Endodermal cell (in vitro differentiated cells): ENCODE results near the gene STAP1. TPM values are rescaled to one million over a fixed set of nuclear protein-coding genes. Genes with fewer than 3 reads are reported as not detected.

Source experiments
- DNase-seq: peaks from one replicate; pipeline ENCODE4 v3.0.0-alpha.2; 2017
- H3K27ac ChIP-seq: 2 replicates; pipeline ENCODE4 v1.5.1; 2013; ENCODE audit warnings: mild to moderate bottlenecking, low read depth, low read length, moderate library complexity
- H3K27me3 ChIP-seq: 2 replicates; pipeline ENCODE4 v1.6.1; 2013; ENCODE audit warnings: mild to moderate bottlenecking, low read length, moderate library complexity; ENCODE audit not compliant: insufficient read depth, control insufficient read depth, poor library complexity, severe bottlenecking
- H3K36me3 ChIP-seq: 2 replicates; pipeline ENCODE4 v1.7.0; 2013; ENCODE audit warnings: mild to moderate bottlenecking, low read length, moderate library complexity; ENCODE audit not compliant: control insufficient read depth, insufficient read depth
- H3K4me1 ChIP-seq: one replicate; pipeline ENCODE4 v1.7.0; 2013; ENCODE audit warnings: low read length; ENCODE audit not compliant: control insufficient read depth, insufficient read depth
- H3K4me3 ChIP-seq: 2 replicates; pipeline ENCODE4 v1.5.1; 2013; ENCODE audit warnings: mild to moderate bottlenecking, low read length, moderate library complexity
- H3K9ac ChIP-seq: 2 replicates; pipeline ENCODE4 v1.6.1; 2013; ENCODE audit warnings: mild to moderate bottlenecking, low read length, moderate library complexity; ENCODE audit not compliant: poor library complexity, severe bottlenecking; ENCODE audit errors: extremely low read depth
- H3K9me3 ChIP-seq: 2 replicates; pipeline ENCODE4 v1.6.1; 2013; ENCODE audit warnings: mild to moderate bottlenecking, low read length, moderate library complexity; ENCODE audit not compliant: control insufficient read depth
- H3K27ac Mint-ChIP-seq: 2 replicates; pipeline ENCODE4 v1.8.0; 2020; ENCODE audit warnings: mixed read lengths
- H3K27me3 Mint-ChIP-seq: 2 replicates; pipeline ENCODE4 v1.8.0; 2021; ENCODE audit warnings: mild to moderate bottlenecking, mixed read lengths; ENCODE audit not compliant: insufficient read depth
- H3K36me3 Mint-ChIP-seq: 2 replicates; pipeline ENCODE4 v1.8.0; 2020; ENCODE audit warnings: low read depth, mixed read lengths
- H3K4me1 Mint-ChIP-seq: 2 replicates; pipeline ENCODE4 v1.8.0; 2020; ENCODE audit warnings: mixed read lengths
- H3K4me3 Mint-ChIP-seq: 2 replicates; pipeline ENCODE4 v1.8.0; 2020; ENCODE audit warnings: mild to moderate bottlenecking, moderate library complexity, mixed read lengths
- H3K9me3 Mint-ChIP-seq: 2 replicates; pipeline ENCODE4 v1.8.0; 2020; ENCODE audit warnings: mild to moderate bottlenecking, mixed read lengths
- WGBS, 2 experiments: methylation state at CpG; one replicate each; pipeline versions ENCODE4 v1.1.5 to v1.1.7; 2013; ENCODE audit warnings: missing lambda C conversion rate in 2 of 2, mixed read lengths in 1 of 2; ENCODE audit not compliant: insufficient coverage in 1 of 2, insufficient read length in 1 of 2; 5-methylcytosine and 5-hydroxymethylcytosine counted together
- total RNA-seq, 2 donors: library from RNA; stranded (reverse); fragmentation: NEBNext Ultra II Directional in 1 of 2; extraction: Animal tissue kit (Norgen Biotek cat#: 25700) in 1 of 2; gene quantifications; 2 replicates in 1 of 2; 3 replicates in 1 of 2; pipeline ENCODE4 v1.2.1, GENCODE V29; 2021
- TF ChIP-seq, protein P1 (sequence below): fragments of 200-600 bp; sonication (generic); conservative IDR thresholded peaks from 2 replicates; pipeline ENCODE4 v1.5.0; 2021; ENCODE audit warnings: antibody characterized with exemption, mild to moderate bottlenecking

The STAP1 gene
- total RNA-seq, 2 donors from 2014 or later, result not detected

DNA sequence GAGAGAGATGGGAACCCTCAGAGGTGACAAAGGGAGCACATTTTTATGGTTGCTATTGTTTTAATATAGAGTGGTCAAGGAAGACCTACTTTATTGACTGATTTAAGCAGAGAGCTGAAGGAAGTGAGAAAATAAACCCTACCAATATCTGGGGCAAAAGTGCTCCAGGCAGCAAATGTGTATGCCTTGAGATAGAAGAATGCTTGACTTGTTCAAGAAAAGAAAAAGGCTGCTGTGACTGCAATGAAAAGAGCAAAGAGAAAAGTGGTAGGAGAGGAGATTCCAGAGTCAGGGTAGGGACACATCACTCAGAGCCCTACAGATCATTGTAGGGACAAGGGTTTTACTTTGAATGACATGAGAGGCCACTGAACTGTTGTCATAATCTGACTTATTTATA, 26.0 kb downstream of the STAP1 start:
- Mint-ChIP-seq H3K9me3 (no peaks in the 10 kb centered on the region), H3K4me1 (no peaks in the 10 kb centered on the region), H3K27me3 (no peaks in the 10 kb centered on the region), H3K27ac (no peak overlapping the region), H3K4me3 (no peak overlapping the region), H3K36me3 (no peaks in the 10 kb centered on the region)
- Histone ChIP-seq H3K9ac (no peak overlapping the region), H3K9me3 (no peaks in the 10 kb centered on the region), H3K4me1 (no peaks in the 10 kb centered on the region), H3K36me3 (no peaks in the 10 kb centered on the region), H3K4me3 (no peak overlapping the region), H3K27ac (no peak overlapping the region), H3K27me3 (no peaks in the 10 kb centered on the region)
- DNase-seq, result no peak
- TF ChIP-seq, protein P1, sequence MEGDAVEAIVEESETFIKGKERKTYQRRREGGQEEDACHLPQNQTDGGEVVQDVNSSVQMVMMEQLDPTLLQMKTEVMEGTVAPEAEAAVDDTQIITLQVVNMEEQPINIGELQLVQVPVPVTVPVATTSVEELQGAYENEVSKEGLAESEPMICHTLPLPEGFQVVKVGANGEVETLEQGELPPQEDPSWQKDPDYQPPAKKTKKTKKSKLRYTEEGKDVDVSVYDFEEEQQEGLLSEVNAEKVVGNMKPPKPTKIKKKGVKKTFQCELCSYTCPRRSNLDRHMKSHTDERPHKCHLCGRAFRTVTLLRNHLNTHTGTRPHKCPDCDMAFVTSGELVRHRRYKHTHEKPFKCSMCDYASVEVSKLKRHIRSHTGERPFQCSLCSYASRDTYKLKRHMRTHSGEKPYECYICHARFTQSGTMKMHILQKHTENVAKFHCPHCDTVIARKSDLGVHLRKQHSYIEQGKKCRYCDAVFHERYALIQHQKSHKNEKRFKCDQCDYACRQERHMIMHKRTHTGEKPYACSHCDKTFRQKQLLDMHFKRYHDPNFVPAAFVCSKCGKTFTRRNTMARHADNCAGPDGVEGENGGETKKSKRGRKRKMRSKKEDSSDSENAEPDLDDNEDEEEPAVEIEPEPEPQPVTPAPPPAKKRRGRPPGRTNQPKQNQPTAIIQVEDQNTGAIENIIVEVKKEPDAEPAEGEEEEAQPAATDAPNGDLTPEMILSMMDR, result no peak

DNA sequence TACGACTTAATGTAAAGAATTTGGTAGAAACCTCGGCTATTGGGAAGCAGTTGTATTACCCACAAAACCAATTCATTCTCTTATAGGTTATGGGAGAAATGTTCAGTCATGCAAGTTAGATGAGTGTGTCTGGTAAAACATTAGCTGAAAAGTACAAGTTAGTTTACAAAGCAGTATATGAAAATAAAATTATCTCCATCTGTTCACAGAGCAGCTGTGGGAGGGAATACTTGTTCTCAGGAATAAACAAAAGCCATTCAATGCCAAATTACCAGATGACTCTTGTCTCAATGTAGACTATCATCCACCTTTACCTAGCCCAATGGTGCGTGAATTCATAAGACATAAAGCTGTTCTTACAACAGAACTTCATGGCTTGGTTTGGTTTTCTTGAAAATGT, 28.6 kb downstream of the STAP1 start:
- TF ChIP-seq, protein P1, result no peak
- DNase-seq, result no peak
- WGBS, 2 experiments, result 95% methylated on average over 3 of the region's 3 CpGs; no CpG with 5 or more reads in 1 of the 2 experiments
- Mint-ChIP-seq H3K27ac (no peak overlapping the region), H3K27me3 (no peaks in the 10 kb centered on the region), H3K36me3 (no peaks in the 10 kb centered on the region), H3K9me3 (no peaks in the 10 kb centered on the region), H3K4me3 (no peak overlapping the region), H3K4me1 (no peaks in the 10 kb centered on the region)
- H3K9ac ChIP-seq, result no peak overlapping the region
- no peaks in the 10 kb centered on the region for H3K9me3 ChIP-seq
- no peaks in the 10 kb centered on the region for H3K36me3 ChIP-seq
- no peaks in the 10 kb centered on the region for H3K27me3 ChIP-seq
- no peaks in the 10 kb centered on the region for H3K4me1 ChIP-seq
- H3K27ac ChIP-seq, result no peak overlapping the region
- H3K4me3 ChIP-seq, result no peak overlapping the region

DNA sequence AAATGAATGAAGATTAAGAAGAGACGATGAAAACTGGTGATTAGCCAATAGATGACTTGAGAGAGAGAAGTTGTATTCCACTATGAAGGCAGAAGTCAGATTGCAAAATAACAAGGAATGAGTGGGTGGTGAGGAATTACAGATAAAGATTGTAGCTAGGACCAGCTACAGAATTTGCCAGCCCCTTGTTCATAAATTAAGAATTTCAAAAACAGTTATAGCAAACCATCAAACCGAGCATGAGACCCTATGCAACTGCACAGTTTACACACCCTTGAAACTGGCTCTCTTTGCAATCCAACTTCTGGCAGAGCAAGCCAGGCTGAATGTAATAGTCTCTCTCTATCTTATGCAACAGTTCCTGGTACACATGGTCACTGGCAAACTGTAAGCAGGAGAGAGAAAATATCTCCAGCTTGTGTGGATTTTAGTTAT, 35.2 kb downstream of the STAP1 start:
- H3K27me3 ChIP-seq, result no peaks in the 10 kb centered on the region
- no peak overlapping the region for H3K27ac ChIP-seq
- H3K36me3 Mint-ChIP-seq, result peaks cover 3% of the 10 kb centered on the region
- peaks cover 21% of the 10 kb centered on the region for H3K9me3 Mint-ChIP-seq
- no peaks in the 10 kb centered on the region for H3K9me3 ChIP-seq
- no peaks in the 10 kb centered on the region for H3K4me1 Mint-ChIP-seq
- no peaks in the 10 kb centered on the region for H3K36me3 ChIP-seq
- no peak for DNase-seq
- TF ChIP-seq, protein P1, result no peak
- no peak overlapping the region for H3K4me3 Mint-ChIP-seq
- no peak overlapping the region for H3K27ac Mint-ChIP-seq
- WGBS, 2 experiments, result 89 to 91% methylated on average over 1 to 2 of the region's 2 CpGs
- no peaks in the 10 kb centered on the region for H3K4me1 ChIP-seq
- no peaks in the 10 kb centered on the region for H3K27me3 Mint-ChIP-seq
- no peak overlapping the region for H3K9ac ChIP-seq
- H3K4me3 ChIP-seq, result no peak overlapping the region
